Thoracic aorta (tissue), 2 donors: Measurements from ENCODE around the gene NCOA5. TPM values are rescaled to one million over a fixed set of nuclear protein-coding genes. Genes with fewer than 3 reads are reported as not detected.

Source experiments
- ATAC-seq: fragments of 150-250 bp; one replicate; pipeline ENCODE4 v1.8.0; 2017; ENCODE audit warnings: low read depth; ENCODE audit not compliant: insufficient number of reproducible peaks, low FRiP score
- DNase-seq: peaks from one replicate; pipeline ENCODE4 v3.0.0-alpha.2; 2020; ENCODE audit warnings: low spot score
- H3K27ac ChIP-seq, 2 donors: fragments of 200-600 bp; sonication (generic); 1 replicate in 1 of 2; 2 replicates in 1 of 2; pipeline ENCODE4 v1.5.1; 2016; ENCODE audit warnings: mild to moderate bottlenecking in 2 of 2, moderate library complexity in 2 of 2
- H3K27me3 ChIP-seq: fragments of 200-600 bp; sonication (generic); replicated peaks from 2 replicates; pipeline ENCODE4 v1.6.0; 2016; ENCODE audit warnings: mild to moderate bottlenecking; ENCODE audit not compliant: insufficient read depth
- H3K36me3 ChIP-seq: fragments of 200-600 bp; sonication (generic); one replicate; pipeline ENCODE4 v1.5.1; 2016
- H3K4me1 ChIP-seq, 2 donors: fragments of 200-600 bp; sonication (generic); 1 replicate in 1 of 2; 2 replicates in 1 of 2; pipeline versions ENCODE4 v1.5.1 to v1.6.0; 2016; ENCODE audit warnings: low read depth in 2 of 2, mild to moderate bottlenecking in 1 of 2; ENCODE audit not compliant: control insufficient read depth in 1 of 2
- H3K4me3 ChIP-seq: fragments of 200-600 bp; sonication (generic); 2 replicates; pipeline ENCODE4 v1.5.1; 2016; ENCODE audit warnings: mild to moderate bottlenecking
- H3K9me3 ChIP-seq: fragments of 200-600 bp; sonication (generic); 2 replicates; pipeline ENCODE4 v1.5.1; 2016
- total RNA-seq, 2 donors: library from RNA; depleted of rRNA; stranded (reverse); fragments of >200 nt; gene quantifications; one replicate each; pipeline versions ENCODE4 v1.1.0 to v1.2.3, GENCODE V29; 2016
- TF ChIP-seq, protein P1 (sequence below): fragments of 200-600 bp; sonication (generic); IDR thresholded peaks from one replicate; pipeline ENCODE4 v1.5.1; 2019; ENCODE audit warnings: antibody characterized with exemption

Gene NCOA5
- total RNA-seq, 2 donors from 2014 or later, result 23.7 to 28.6 TPM

DNA sequence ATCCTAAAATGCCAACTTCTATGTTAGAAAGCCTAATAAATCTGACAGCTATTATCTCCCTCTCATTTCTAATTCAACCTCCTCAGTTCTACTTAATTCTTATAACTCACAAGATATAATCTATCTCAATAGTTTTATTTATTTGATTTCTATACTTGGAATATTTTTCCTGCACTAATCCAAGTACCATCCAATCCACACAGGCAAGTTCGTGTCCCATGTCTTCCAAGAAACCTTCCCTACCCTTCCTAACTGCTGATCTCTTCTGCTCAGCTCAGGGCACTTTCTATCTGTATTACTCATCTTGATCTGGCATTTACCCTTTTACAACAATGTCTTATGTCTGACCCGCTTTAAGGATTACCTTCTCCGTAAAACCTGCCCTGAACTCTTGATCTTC lies 18.2 kb downstream of the NCOA5 start:
- H3K4me1 ChIP-seq, result no peaks in the 10 kb centered on the region
- ATAC-seq (no peak), DNase-seq (no peak)
- no peak overlapping the region for H3K4me3 ChIP-seq
- TF ChIP-seq, protein P1, sequence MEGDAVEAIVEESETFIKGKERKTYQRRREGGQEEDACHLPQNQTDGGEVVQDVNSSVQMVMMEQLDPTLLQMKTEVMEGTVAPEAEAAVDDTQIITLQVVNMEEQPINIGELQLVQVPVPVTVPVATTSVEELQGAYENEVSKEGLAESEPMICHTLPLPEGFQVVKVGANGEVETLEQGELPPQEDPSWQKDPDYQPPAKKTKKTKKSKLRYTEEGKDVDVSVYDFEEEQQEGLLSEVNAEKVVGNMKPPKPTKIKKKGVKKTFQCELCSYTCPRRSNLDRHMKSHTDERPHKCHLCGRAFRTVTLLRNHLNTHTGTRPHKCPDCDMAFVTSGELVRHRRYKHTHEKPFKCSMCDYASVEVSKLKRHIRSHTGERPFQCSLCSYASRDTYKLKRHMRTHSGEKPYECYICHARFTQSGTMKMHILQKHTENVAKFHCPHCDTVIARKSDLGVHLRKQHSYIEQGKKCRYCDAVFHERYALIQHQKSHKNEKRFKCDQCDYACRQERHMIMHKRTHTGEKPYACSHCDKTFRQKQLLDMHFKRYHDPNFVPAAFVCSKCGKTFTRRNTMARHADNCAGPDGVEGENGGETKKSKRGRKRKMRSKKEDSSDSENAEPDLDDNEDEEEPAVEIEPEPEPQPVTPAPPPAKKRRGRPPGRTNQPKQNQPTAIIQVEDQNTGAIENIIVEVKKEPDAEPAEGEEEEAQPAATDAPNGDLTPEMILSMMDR, result no peak
- H3K27ac ChIP-seq, result no peak overlapping the region
- no peaks in the 10 kb centered on the region for H3K27me3 ChIP-seq
- peaks cover 32% of the 10 kb centered on the region for H3K36me3 ChIP-seq
- no peaks in the 10 kb centered on the region for H3K9me3 ChIP-seq

GRCh38 chr20:46070215-46070900 lies 19.4 kb downstream of the NCOA5 start:
- ATAC-seq, result no peak
- H3K36me3 ChIP-seq, result peaks cover 39% of the 10 kb centered on the region

DNA sequence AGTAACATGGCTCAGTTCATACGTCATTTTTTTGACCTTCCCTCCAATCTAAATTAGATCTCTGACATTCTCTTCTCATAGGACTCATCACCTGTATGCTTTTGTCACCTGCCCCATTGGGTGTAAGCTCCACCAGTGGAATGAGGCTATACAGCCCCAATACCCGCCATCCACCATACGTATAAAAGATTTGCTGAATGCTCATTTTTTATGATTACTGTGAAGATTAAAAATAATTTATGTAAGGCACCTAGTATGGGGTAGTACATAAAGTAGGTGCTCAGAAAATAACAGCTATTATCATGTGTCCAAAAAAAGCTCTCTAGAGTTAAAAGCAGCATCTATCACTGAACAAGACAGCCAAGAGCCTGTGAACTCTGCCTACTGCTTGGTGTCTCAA lies 24.1 kb downstream of the NCOA5 start:
- no peak overlapping the region for H3K27ac ChIP-seq
- H3K9me3 ChIP-seq, result no peaks in the 10 kb centered on the region
- H3K4me3 ChIP-seq, result no peak overlapping the region
- TF ChIP-seq, protein P1, result no peak
- peaks cover 82% of the 10 kb centered on the region for H3K36me3 ChIP-seq
- no peak for DNase-seq
- ATAC-seq, result no peak
- H3K27me3 ChIP-seq, result no peaks in the 10 kb centered on the region
- H3K4me1 ChIP-seq, result peaks cover 0 to 5% of the 10 kb centered on the region in 2 donors

More at GRCh38 chr20:46070215-46070900, 19.4 kb downstream of the NCOA5 start:
- Histone ChIP-seq H3K4me3 (no peak overlapping the region), H3K4me1 (no peaks in the 10 kb centered on the region), H3K9me3 (no peaks in the 10 kb centered on the region), H3K27ac (no peak overlapping the region), H3K27me3 (no peaks in the 10 kb centered on the region)
- DNase-seq, result no peak
- TF ChIP-seq, protein P1, result no peak

DNA sequence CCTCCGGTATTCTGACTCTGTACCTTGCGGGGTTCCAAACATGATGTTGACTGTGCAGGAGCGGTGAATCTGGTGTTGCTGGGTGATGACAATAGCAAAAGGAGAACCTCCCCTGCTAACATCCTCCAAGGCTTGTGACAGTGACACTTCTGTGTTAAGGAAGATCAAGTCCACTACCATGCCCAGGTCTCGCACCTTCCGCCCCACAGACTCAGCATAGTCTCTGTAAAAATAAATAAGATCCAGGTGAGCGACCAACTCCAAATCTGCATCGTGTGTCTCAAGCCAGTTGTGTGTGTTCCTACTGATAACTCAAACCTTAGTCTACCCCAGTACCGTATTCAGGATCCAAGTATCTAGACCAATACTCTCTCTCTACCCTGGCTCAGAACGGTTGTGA lies 24.8 kb downstream of the NCOA5 start:
- H3K27ac ChIP-seq, result no peak overlapping the region
- no peak for DNase-seq
- H3K4me3 ChIP-seq, result no peak overlapping the region
- no peaks in the 10 kb centered on the region for H3K9me3 ChIP-seq
- TF ChIP-seq, protein P1, result no peak
- no peak for ATAC-seq
- no peaks in the 10 kb centered on the region for H3K27me3 ChIP-seq
- H3K36me3 ChIP-seq, result peaks cover 84% of the 10 kb centered on the region
- peaks cover 0 to 9% of the 10 kb centered on the region in 2 donors for H3K4me1 ChIP-seq

DNA sequence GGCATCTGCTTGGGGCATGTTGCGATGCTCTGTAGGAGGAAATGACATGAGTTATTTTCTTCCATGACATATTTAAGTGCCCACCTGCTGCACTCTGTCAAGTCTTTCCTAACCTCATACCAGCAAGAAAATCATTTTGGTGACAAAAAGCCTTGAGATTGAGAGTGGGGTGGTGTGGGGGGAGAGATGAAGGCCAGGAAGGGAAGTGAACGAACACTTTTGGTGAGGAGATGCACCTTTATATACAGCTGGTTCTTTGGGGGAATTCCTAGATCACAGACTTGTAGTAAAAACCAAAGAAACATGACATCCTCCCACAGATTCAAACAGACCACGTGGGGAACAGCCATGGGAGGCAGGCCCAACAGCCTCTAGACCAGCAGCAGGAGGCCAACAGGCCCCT lies 26.1 kb downstream of the NCOA5 start:
- Histone ChIP-seq H3K4me1 (peaks cover under 1 to 13% of the 10 kb centered on the region in 2 donors), H3K4me3 (no peak overlapping the region), H3K9me3 (no peaks in the 10 kb centered on the region), H3K27me3 (no peaks in the 10 kb centered on the region), H3K27ac (no peak overlapping the region), H3K36me3 (peaks cover 77% of the 10 kb centered on the region)
- TF ChIP-seq, protein P1, result no peak
- ATAC-seq (no peak), DNase-seq (no peak)
